ENCODE results near the gene WDR81. TPM values are rescaled to one million over a fixed set of nuclear protein-coding genes. Genes with fewer than 3 reads are reported as not detected.
"Not testable (repeated sequence)": the region's sequence is repeated elsewhere in the genome, so short reads cannot be mapped to it uniquely, and the experiment has no call there.

WDR81 gene
- total RNA-seq, 1 experiment from 2014 or later: 29.5 TPM

- no peak for ATAC-seq
- no TSS peak for BruUV-seq (replicated peaks)
Measured at GRCh38 chr17:1737531-1738291, 13.2 kb downstream of the WDR81 start.

GRCh38 chr17:1741899-1742298 is 17.4 kb downstream of the WDR81 start:
- H3K9me3 ChIP-seq (ENCODE audit: control insufficient read depth, insufficient read depth, low read depth, low read length); BruUV-seq (replicated peaks); in situ Hi-C loops (cut with HindIII; ENCODE audit: low pct_unique_long_range_greater_than_20kb, low sequenced_read_pairs); intact Hi-C loops (cut with micrococcal nuclease; ENCODE audit: unreplicated experiment); POLR2A ChIA-PET; DNase-seq (ENCODE audit: low read depth, low spot score); H3K27ac ChIP-seq (ENCODE audit: low read length); H3K4me1 ChIP-seq (ENCODE audit: control insufficient read depth, insufficient read depth, low read length); H3K4me3 ChIP-seq (ENCODE audit: low read depth in 2 of 2, low read length in 2 of 2); CTCF ChIA-PET; H3K27me3 ChIP-seq (ENCODE audit: control insufficient read depth, insufficient read depth, low read length); ATAC-seq; H3K36me3 ChIP-seq (ENCODE audit: control insufficient read depth, insufficient read depth, low read length): not testable (repeated sequence)

More at GRCh38 chr17:1737531-1738291, 13.2 kb downstream of the WDR81 start:
- no peaks in the 10 kb centered on the region for H3K36me3 ChIP-seq (ENCODE audit: control insufficient read depth, insufficient read depth, low read length)
- no peaks in the 10 kb centered on the region for H3K27me3 ChIP-seq (ENCODE audit: control insufficient read depth, insufficient read depth, low read length)
- H3K4me3 ChIP-seq (ENCODE audit: low read depth in 2 of 2, low read length in 2 of 2): no peak overlapping the region
- no peak for DNase-seq (ENCODE audit: low read depth, low spot score)
- intact Hi-C loops (cut with micrococcal nuclease; ENCODE audit: unreplicated experiment): no loop called here
- CTCF ChIA-PET: no interaction called here
- peaks cover 12% of the 10 kb centered on the region for H3K4me1 ChIP-seq (ENCODE audit: control insufficient read depth, insufficient read depth, low read length)
- POLR2A ChIA-PET: no interaction called here
- no peak for TF ChIP-seq CTCF (IDR thresholded peaks at IDR 0.05)
- no peak for TF ChIP-seq POLR2AphosphoS5 (IDR thresholded peaks at IDR 0.05; ENCODE audit: low read depth, low read length)
- no peak for TF ChIP-seq REST (IDR thresholded peaks at IDR 0.05; ENCODE audit: insufficient read depth in 1 of 2, low read depth in 2 of 2, low read length in 1 of 2)
- no peak for TF ChIP-seq SIN3A (IDR thresholded peaks at IDR 0.05; ENCODE audit: borderline replicate concordance, insufficient read depth, low read depth, low read length)
- TF ChIP-seq TCF7L2 (IDR thresholded peaks at IDR 0.05; ENCODE audit: low read depth, low read length): no peak
- in situ Hi-C loops (cut with HindIII; ENCODE audit: low pct_unique_long_range_greater_than_20kb, low sequenced_read_pairs): no loop called here
- H3K27ac ChIP-seq (ENCODE audit: low read length): no peak overlapping the region
- H3K9me3 ChIP-seq (ENCODE audit: control insufficient read depth, insufficient read depth, low read depth, low read length): no peaks in the 10 kb centered on the region

- in situ Hi-C loops (cut with HindIII; ENCODE audit: low pct_unique_long_range_greater_than_20kb, low sequenced_read_pairs): no loop called here
Measured at GRCh38 chr17:1742371-1743087, 18.0 kb downstream of the WDR81 start, which contains the start of gene SERPINF2. TSS of gene SERPINF2 (plus strand) at chr17:1742871. CDS start at chr17:1744996, 2,125 bp downstream.

More at GRCh38 chr17:1742371-1743087, 18.0 kb downstream of the WDR81 start, which contains the start of gene SERPINF2:
- no peaks in the 10 kb centered on the region for H3K9me3 ChIP-seq (ENCODE audit: control insufficient read depth, insufficient read depth, low read depth, low read length)
- ChIA-PET CTCF (interaction anchor here (0.7 kb wide), 1 partner anchor 27 kb away, joined by 3 read pairs; no protein-coding TSS in a partner anchor), POLR2A (no interaction called here)
- intact Hi-C loops (cut with micrococcal nuclease; ENCODE audit: unreplicated experiment): no loop called here
- ATAC-seq (peak; percentile 37; the same call in 1 of the 2 replicates), DNase-seq (ENCODE audit: low read depth, low spot score) (no peak)
- TF ChIP-seq CTCF (IDR thresholded peaks at IDR 0.05): no peak
- no peak for TF ChIP-seq POLR2AphosphoS5 (IDR thresholded peaks at IDR 0.05; ENCODE audit: low read depth, low read length)
- no peak for TF ChIP-seq REST (IDR thresholded peaks at IDR 0.05; ENCODE audit: insufficient read depth in 1 of 2, low read depth in 2 of 2, low read length in 1 of 2)
- no peak for TF ChIP-seq TCF7L2 (IDR thresholded peaks at IDR 0.05; ENCODE audit: low read depth, low read length)
- no peak for TF ChIP-seq SIN3A (IDR thresholded peaks at IDR 0.05; ENCODE audit: borderline replicate concordance, insufficient read depth, low read depth, low read length)
- BruUV-seq (replicated peaks): no TSS peak
- H3K4me1 ChIP-seq (ENCODE audit: control insufficient read depth, insufficient read depth, low read length): no peaks in the 10 kb centered on the region
- no peaks in the 10 kb centered on the region for H3K27me3 ChIP-seq (ENCODE audit: control insufficient read depth, insufficient read depth, low read length)
- no peak within 1 kb of the TSS for H3K27ac ChIP-seq (ENCODE audit: low read length)
- no peaks in the 10 kb centered on the region for H3K36me3 ChIP-seq (ENCODE audit: control insufficient read depth, insufficient read depth, low read length)
- H3K4me3 ChIP-seq (ENCODE audit: low read depth in 2 of 2, low read length in 2 of 2): no peak within 1 kb of the TSS

All from Panc1 (cell line).